ENCODE measurements around the gene NDUFS6.

- TF ChIP-seq ZNF324 (tag by site-specific recombination; IDR thresholded peaks at IDR 0.05), result no peak
- TF ChIP-seq CTCF (tag by site-specific recombination; IDR thresholded peaks at IDR 0.05), result no peak
- TF ChIP-seq ZBTB8A (tag by site-specific recombination; IDR thresholded peaks at IDR 0.05), result no peak
- TF ChIP-seq REST (tag by site-specific recombination; IDR thresholded peaks at IDR 0.05), result no peak
Measured at GRCh38 chr5:1792842-1793266, 8.4 kb upstream of the NDUFS6 start.
